Osteoblast (primary cell): Measurements from ENCODE around the gene ELAPOR2. TPM values are rescaled to one million over a fixed set of nuclear protein-coding genes. Genes with fewer than 3 reads are reported as not detected.

Source experiments
- DNase-seq: peaks from one replicate; pipeline ENCODE4 v3.0.0; 2011; ENCODE audit warnings: low spot score, mixed read lengths; ENCODE audit not compliant: insufficient read length; ENCODE audit errors: missing footprints
- H2AFZ ChIP-seq: 2 replicates; pipeline ENCODE4 v1.6.0; 2011; ENCODE audit warnings: mild to moderate bottlenecking, low read length
- H3K27ac ChIP-seq: 2 replicates; pipeline ENCODE4 v1.5.1; 2011; ENCODE audit warnings: mild to moderate bottlenecking, low read depth, low read length, moderate library complexity
- H3K27me3 ChIP-seq: 2 replicates; pipeline ENCODE4 v1.6.0; 2012; ENCODE audit warnings: mild to moderate bottlenecking, control low read depth, inconsistent platforms, low read length, moderate library complexity; ENCODE audit not compliant: insufficient read depth
- H3K36me3 ChIP-seq: 2 replicates; pipeline ENCODE4 v1.5.1; 2011; ENCODE audit warnings: mild to moderate bottlenecking, low read length, control low read depth, moderate library complexity; ENCODE audit not compliant: insufficient read depth
- H3K4me1 ChIP-seq: 2 replicates; pipeline ENCODE4 v1.5.1; 2011; ENCODE audit warnings: mild to moderate bottlenecking, low read length, control low read depth, moderate library complexity; ENCODE audit not compliant: insufficient read depth
- H3K4me2 ChIP-seq: 2 replicates; pipeline ENCODE4 v1.6.0; 2011; ENCODE audit warnings: mild to moderate bottlenecking, low read length; ENCODE audit not compliant: insufficient read depth
- H3K4me3 ChIP-seq: fragments of 200-600 bp; sonication (generic); 3 replicates; pipeline ENCODE4 v1.5.1; 2012; ENCODE audit warnings: mild to moderate bottlenecking, low read length, inconsistent platforms; ENCODE audit not compliant: insufficient read depth
- H3K79me2 ChIP-seq: 2 replicates; pipeline ENCODE4 v1.6.0; 2012; ENCODE audit warnings: mild to moderate bottlenecking, low read length, control low read depth, inconsistent platforms; ENCODE audit not compliant: insufficient read depth
- H3K9me3 ChIP-seq: 2 replicates; pipeline ENCODE4 v1.5.1; 2011; ENCODE audit warnings: low read depth, low read length, control low read depth
- H4K20me1 ChIP-seq: 2 replicates; pipeline ENCODE4 v1.6.0; 2012; ENCODE audit warnings: mild to moderate bottlenecking, low read length, control low read depth; ENCODE audit not compliant: insufficient read depth
- total RNA-seq: library from RNA; depleted of rRNA; stranded (reverse); fragments of >200 nt; gene quantifications from 2 replicates; pipeline ENCODE4 v1.2.3, GENCODE V29; 2012
- TF ChIP-seq, protein P1 (sequence below): IDR thresholded peaks from 2 replicates; pipeline ENCODE4 v1.5.1; 2011; ENCODE audit warnings: mild to moderate bottlenecking, low read depth, low read length, moderate library complexity; ENCODE audit errors: extremely low read depth

ELAPOR2 gene
- total RNA-seq, 1 donor: 4.0 TPM

DNA sequence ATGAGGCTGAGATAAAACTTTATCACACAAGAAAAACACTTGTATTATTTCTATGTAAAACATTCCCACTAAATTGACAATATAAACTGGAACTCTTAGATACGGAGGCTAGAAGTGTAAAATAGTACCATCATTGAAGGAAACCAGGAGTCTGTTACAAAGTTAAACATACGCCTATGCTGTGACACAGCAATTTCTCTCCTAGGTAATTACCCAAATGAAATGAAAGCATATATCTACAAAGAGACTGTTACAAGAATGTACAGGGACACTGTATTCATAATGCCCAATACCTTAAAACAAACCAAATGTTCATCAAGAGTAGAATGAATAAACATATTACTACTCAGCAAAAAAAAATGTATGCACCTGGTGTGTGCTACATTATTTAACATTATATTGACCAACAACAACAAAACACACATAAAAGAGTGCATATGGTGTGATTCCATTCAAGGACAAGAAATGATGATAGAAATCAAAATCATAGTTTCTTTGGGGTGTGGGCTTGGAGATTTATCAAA, 33.2 kb upstream of the ELAPOR2 start:
- no peaks in the 10 kb centered on the region for H4K20me1 ChIP-seq
- H3K4me3 ChIP-seq: no peak overlapping the region
- TF ChIP-seq, protein P1, sequence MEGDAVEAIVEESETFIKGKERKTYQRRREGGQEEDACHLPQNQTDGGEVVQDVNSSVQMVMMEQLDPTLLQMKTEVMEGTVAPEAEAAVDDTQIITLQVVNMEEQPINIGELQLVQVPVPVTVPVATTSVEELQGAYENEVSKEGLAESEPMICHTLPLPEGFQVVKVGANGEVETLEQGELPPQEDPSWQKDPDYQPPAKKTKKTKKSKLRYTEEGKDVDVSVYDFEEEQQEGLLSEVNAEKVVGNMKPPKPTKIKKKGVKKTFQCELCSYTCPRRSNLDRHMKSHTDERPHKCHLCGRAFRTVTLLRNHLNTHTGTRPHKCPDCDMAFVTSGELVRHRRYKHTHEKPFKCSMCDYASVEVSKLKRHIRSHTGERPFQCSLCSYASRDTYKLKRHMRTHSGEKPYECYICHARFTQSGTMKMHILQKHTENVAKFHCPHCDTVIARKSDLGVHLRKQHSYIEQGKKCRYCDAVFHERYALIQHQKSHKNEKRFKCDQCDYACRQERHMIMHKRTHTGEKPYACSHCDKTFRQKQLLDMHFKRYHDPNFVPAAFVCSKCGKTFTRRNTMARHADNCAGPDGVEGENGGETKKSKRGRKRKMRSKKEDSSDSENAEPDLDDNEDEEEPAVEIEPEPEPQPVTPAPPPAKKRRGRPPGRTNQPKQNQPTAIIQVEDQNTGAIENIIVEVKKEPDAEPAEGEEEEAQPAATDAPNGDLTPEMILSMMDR: no peak
- no peaks in the 10 kb centered on the region for H3K36me3 ChIP-seq
- no peak overlapping the region for H3K27ac ChIP-seq
- no peaks in the 10 kb centered on the region for H3K4me1 ChIP-seq
- no peaks in the 10 kb centered on the region for H3K27me3 ChIP-seq
- H3K4me2 ChIP-seq: no peak overlapping the region
- H3K9me3 ChIP-seq: no peaks in the 10 kb centered on the region
- no peaks in the 10 kb centered on the region for H3K79me2 ChIP-seq
- DNase-seq: no peak
- H2AFZ ChIP-seq: no peak overlapping the region

DNA sequence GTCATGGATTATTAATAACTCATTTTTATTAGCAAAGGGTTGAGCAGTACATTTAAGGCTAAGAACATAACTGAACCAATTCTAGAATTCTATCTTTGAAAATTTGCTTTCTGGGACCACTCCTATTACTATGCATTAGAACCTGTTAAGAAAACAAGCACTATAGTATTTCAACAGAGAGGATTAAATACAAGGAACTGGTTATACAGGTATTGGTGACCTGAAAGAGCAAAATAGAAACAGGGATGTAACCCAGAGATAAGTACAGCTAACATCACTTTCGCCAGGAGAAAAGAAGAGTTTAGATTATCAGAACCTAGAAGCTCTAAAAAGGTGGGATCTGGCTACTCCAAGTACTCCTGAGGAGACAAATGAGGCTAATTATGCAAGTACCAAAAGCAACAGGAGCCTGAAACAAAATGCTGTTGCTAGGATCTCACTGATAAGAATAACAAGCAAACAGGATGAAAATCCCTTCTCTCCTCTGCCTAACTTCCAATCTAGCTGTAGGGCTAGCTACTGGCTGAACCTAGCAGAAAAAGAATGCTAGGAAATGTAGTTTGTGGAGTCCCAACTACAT, 32.1 kb upstream of the ELAPOR2 start:
- no peak for DNase-seq
- H3K4me2 ChIP-seq: no peak overlapping the region
- H4K20me1 ChIP-seq: no peaks in the 10 kb centered on the region
- H3K36me3 ChIP-seq: no peaks in the 10 kb centered on the region
- H3K4me3 ChIP-seq: no peak overlapping the region
- H3K9me3 ChIP-seq: no peaks in the 10 kb centered on the region
- no peak overlapping the region for H3K27ac ChIP-seq
- no peaks in the 10 kb centered on the region for H3K79me2 ChIP-seq
- no peak overlapping the region for H2AFZ ChIP-seq
- H3K27me3 ChIP-seq: no peaks in the 10 kb centered on the region
- H3K4me1 ChIP-seq: no peaks in the 10 kb centered on the region
- TF ChIP-seq, protein P1: no peak

DNA sequence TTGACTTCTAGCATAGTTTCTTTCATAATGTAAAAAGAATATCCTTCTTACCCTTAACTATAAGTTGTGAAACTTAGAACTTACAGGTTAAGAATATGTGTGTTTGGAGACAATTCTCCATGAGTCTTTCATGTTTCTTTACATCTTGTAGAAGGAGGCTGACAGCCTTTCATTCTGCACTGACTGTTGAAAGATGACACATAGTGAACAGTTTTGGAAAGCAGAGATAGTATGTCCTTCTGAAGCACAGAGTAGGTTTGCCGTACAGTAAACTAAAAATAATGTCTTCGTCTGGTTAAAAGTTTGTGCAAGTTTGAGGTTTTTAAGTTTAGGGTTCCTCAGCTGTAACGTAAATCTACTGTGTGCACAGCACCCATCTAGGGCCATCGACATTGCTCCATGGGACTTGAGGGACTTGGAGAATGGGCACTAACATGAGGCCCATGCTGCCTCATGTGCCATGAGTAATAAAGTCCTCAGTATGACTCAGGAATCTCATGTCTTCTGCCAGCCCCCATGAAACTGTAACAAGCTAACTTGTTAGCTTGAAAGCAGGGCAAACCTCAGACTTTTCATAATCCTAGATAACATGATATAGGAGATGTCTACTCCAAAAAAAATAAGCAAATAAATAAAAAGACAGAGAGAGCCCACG, 24.5 kb upstream of the ELAPOR2 start:
- H3K27ac ChIP-seq: no peak overlapping the region
- H4K20me1 ChIP-seq: no peaks in the 10 kb centered on the region
- no peak overlapping the region for H3K4me2 ChIP-seq
- no peaks in the 10 kb centered on the region for H3K4me1 ChIP-seq
- H3K27me3 ChIP-seq: no peaks in the 10 kb centered on the region
- TF ChIP-seq, protein P1: no peak
- H3K9me3 ChIP-seq: no peaks in the 10 kb centered on the region
- no peaks in the 10 kb centered on the region for H3K79me2 ChIP-seq
- H3K36me3 ChIP-seq: no peaks in the 10 kb centered on the region
- H3K4me3 ChIP-seq: no peak overlapping the region
- DNase-seq: no peak
- no peak overlapping the region for H2AFZ ChIP-seq

DNA sequence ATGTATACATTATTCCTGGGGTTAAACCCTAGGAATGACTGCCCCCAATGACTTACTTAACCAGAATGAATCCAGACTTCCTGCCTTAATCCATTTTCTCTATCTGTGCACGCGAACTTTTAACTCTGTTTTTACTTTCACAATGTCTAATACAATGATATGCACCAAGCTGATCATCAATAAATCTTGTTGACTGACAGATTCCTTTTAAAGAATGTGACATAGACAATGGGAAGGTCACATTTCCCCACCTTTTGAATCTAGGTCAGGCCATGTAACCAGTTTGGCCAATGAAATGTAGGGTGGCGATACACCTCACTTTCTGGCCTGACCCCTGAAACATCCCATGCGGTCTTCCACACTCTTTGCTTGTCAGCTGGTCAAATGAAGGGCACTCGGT, 23.2 kb upstream of the ELAPOR2 start:
- Histone ChIP-seq H3K4me2 (no peak overlapping the region), H3K79me2 (no peaks in the 10 kb centered on the region), H3K4me1 (no peaks in the 10 kb centered on the region), H3K36me3 (no peaks in the 10 kb centered on the region), H3K9me3 (no peaks in the 10 kb centered on the region), H3K27ac (no peak overlapping the region), H2AFZ (no peak overlapping the region), H4K20me1 (no peaks in the 10 kb centered on the region), H3K4me3 (no peak overlapping the region), H3K27me3 (no peaks in the 10 kb centered on the region)
- no peak for DNase-seq
- TF ChIP-seq, protein P1: no peak
